Islet of Langerhans (tissue), 1 donor: ENCODE measurements around the gene EGF.
"Not testable (repeated sequence)": the region's sequence is repeated elsewhere in the genome, so short reads cannot be mapped to it uniquely, and the experiment has no call there.

Experiments
- FAIRE-seq: peaks from one replicate; lab custom pipeline; 2011; peaks lifted over from hg19 to GRCh38; lab: Jason Lieb, UNC

EGF gene

GRCh38 chr4:109915385-109916026, 2.8 kb downstream of the EGF start:
- FAIRE-seq, result no peak

- FAIRE-seq, result no peak
These were observed 3.3 kb downstream of the EGF start for GRCh38 chr4:109916027-109916409.

- no peak for FAIRE-seq
These were observed 8.7 kb downstream of the EGF start for GRCh38 chr4:109921384-109921808.

- FAIRE-seq, result no peak
These were observed 12.7 kb downstream of the EGF start for GRCh38 chr4:109925396-109925795.

GRCh38 chr4:109928327-109929045, 15.8 kb downstream of the EGF start:
- no peak for FAIRE-seq

- no peak for FAIRE-seq
These were observed 17.8 kb downstream of the EGF start for GRCh38 chr4:109930464-109930863.

GRCh38 chr4:109930872-109931271, 18.2 kb downstream of the EGF start:
- no peak for FAIRE-seq

- FAIRE-seq, result no peak
These were observed 18.6 kb downstream of the EGF start for GRCh38 chr4:109931318-109931717.

- FAIRE-seq, result not testable (repeated sequence)
These were observed 24.7 kb downstream of the EGF start for GRCh38 chr4:109937352-109937751.

- no peak for FAIRE-seq
These were observed 26.5 kb downstream of the EGF start for GRCh38 chr4:109939190-109939589.

- FAIRE-seq, result no peak
These were observed 29.7 kb downstream of the EGF start for GRCh38 chr4:109942292-109942926.

GRCh38 chr4:109943745-109944144, 31.1 kb downstream of the EGF start:
- no peak for FAIRE-seq

- FAIRE-seq, result no peak
These were observed 31.9 kb downstream of the EGF start for GRCh38 chr4:109944591-109944990.

GRCh38 chr4:109945056-109945455, 32.4 kb downstream of the EGF start:
- no peak for FAIRE-seq

- no peak for FAIRE-seq
These were observed 33.4 kb downstream of the EGF start for GRCh38 chr4:109946120-109946519.

GRCh38 chr4:109947457-109947856, 34.8 kb downstream of the EGF start:
- FAIRE-seq, result no peak

GRCh38 chr4:109947918-109948317, 35.2 kb downstream of the EGF start:
- FAIRE-seq, result no peak

GRCh38 chr4:109949099-109949718, 36.5 kb downstream of the EGF start:
- FAIRE-seq, result not testable (repeated sequence)

- FAIRE-seq, result no peak
These were observed 39.9 kb downstream of the EGF start for GRCh38 chr4:109952612-109953011.

GRCh38 chr4:109953556-109953955, 40.9 kb downstream of the EGF start:
- FAIRE-seq, result no peak

GRCh38 chr4:109955146-109955545, 42.5 kb downstream of the EGF start:
- no peak for FAIRE-seq

GRCh38 chr4:109957227-109957626, 44.5 kb downstream of the EGF start:
- no peak for FAIRE-seq

GRCh38 chr4:109959195-109959594, 46.5 kb downstream of the EGF start:
- FAIRE-seq, result no peak
